Uterus (tissue), 4 donors: ENCODE data around the gene AIPL1. TPM values are rescaled to one million over a fixed set of nuclear protein-coding genes. Genes with fewer than 3 reads are reported as not detected.
"Not testable (repeated sequence)": the region's sequence is repeated elsewhere in the genome, so short reads cannot be mapped to it uniquely, and the experiment has no call there.

ENCODE experiments used
- DNase-seq, 2 donors: peaks; one replicate each; pipeline ENCODE4 v3.0.0-alpha.2; 2019 to 2020
- H3K27ac ChIP-seq, 2 donors: fragments of 200-600 bp; sonication (generic); 1 replicate in 1 of 2; 2 replicates in 1 of 2; pipeline ENCODE4 v1.5.1; 2016 to 2018
- H3K27me3 ChIP-seq, 2 donors: fragments of 200-600 bp; sonication (generic); one replicate each; pipeline ENCODE4 v1.5.1; 2018 to 2019; ENCODE audit warnings: control low read depth in 1 of 2
- H3K36me3 ChIP-seq, 2 donors: fragments of 200-600 bp; sonication (generic); one replicate each; pipeline ENCODE4 v1.5.1; 2019; ENCODE audit warnings: control low read depth in 1 of 2
- H3K4me1 ChIP-seq, 2 donors: fragments of 200-600 bp; sonication (generic); one replicate each; pipeline ENCODE4 v1.5.1; 2018 to 2019; ENCODE audit warnings: control low read depth in 1 of 2
- H3K4me3 ChIP-seq, 2 donors: fragments of 200-600 bp; sonication (generic); 1 replicate in 1 of 2; 2 replicates in 1 of 2; pipeline ENCODE4 v1.5.1; 2018 to 2019; ENCODE audit warnings: mild to moderate bottlenecking in 1 of 2
- H3K9me3 ChIP-seq, 2 donors: fragments of 200-600 bp; sonication (generic); one replicate each; pipeline ENCODE4 v1.5.1; 2019; ENCODE audit warnings: control low read depth in 1 of 2
- POLR2A ChIP-seq, 2 donors: fragments of 450-650 bp; IDR thresholded peaks; one replicate each; pipeline ENCODE4 v1.6.1; 2016; ENCODE audit warnings: antibody characterized with exemption in 2 of 2, mild to moderate bottlenecking in 1 of 2, moderate library complexity in 1 of 2
- intact Hi-C: fragments of 100-400 bp; cut with DNase I; formaldehyde crosslinking; loops from one replicate; pipeline ENCODE4 v1.15.1; 2023; ENCODE audit warnings: low total_unique reads
- total RNA-seq, 4 donors: library from RNA; depleted of rRNA in 3 of 4; stranded (reverse); fragments of >200 nt in 3 of 4; gene quantifications; one replicate each; pipeline versions ENCODE4 v1.1.0 to v1.2.4, GENCODE V29; 2014 to 2023
- TF ChIP-seq, protein P1 (sequence below), 4 experiments: fragments of 200-600 bp in 2 of 4; fragments of 450-650 bp in 2 of 4; sonication (generic) in 2 of 4; IDR thresholded peaks; one replicate each; pipeline ENCODE4 v1.5.1; 2016 to 2019; ENCODE audit warnings: antibody characterized with exemption in 4 of 4, mild to moderate bottlenecking in 2 of 4, moderate library complexity in 1 of 4
- donor health status: DM: yes; HTN: yes; CAD: no.

AIPL1 gene, protein sequence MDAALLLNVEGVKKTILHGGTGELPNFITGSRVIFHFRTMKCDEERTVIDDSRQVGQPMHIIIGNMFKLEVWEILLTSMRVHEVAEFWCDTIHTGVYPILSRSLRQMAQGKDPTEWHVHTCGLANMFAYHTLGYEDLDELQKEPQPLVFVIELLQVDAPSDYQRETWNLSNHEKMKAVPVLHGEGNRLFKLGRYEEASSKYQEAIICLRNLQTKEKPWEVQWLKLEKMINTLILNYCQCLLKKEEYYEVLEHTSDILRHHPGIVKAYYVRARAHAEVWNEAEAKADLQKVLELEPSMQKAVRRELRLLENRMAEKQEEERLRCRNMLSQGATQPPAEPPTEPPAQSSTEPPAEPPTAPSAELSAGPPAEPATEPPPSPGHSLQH
- total RNA-seq, result not detected

GRCh38 chr17:6435051-6435450 is at the start of gene AIPL1:
Gene AIPL1 (minus strand): TSS chr17:6435121. CDS start chr17:6435104, 17 bp downstream.
- Histone ChIP-seq H3K4me3 (no peak within 1 kb of the TSS), H3K36me3 (no peaks in the 10 kb centered on the region), H3K4me1 (no peaks in the 10 kb centered on the region), H3K9me3 (no peaks in the 10 kb centered on the region), H3K27ac (no peak within 1 kb of the TSS), H3K27me3 (peaks cover 0 to 6% of the 10 kb centered on the region in 2 donors)
- TF ChIP-seq POLR2A (IDR thresholded peaks at IDR 0.05), result no peak
- TF ChIP-seq, protein P1, sequence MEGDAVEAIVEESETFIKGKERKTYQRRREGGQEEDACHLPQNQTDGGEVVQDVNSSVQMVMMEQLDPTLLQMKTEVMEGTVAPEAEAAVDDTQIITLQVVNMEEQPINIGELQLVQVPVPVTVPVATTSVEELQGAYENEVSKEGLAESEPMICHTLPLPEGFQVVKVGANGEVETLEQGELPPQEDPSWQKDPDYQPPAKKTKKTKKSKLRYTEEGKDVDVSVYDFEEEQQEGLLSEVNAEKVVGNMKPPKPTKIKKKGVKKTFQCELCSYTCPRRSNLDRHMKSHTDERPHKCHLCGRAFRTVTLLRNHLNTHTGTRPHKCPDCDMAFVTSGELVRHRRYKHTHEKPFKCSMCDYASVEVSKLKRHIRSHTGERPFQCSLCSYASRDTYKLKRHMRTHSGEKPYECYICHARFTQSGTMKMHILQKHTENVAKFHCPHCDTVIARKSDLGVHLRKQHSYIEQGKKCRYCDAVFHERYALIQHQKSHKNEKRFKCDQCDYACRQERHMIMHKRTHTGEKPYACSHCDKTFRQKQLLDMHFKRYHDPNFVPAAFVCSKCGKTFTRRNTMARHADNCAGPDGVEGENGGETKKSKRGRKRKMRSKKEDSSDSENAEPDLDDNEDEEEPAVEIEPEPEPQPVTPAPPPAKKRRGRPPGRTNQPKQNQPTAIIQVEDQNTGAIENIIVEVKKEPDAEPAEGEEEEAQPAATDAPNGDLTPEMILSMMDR (IDR thresholded peaks at IDR 0.05), result no peak
- no peak for DNase-seq
- intact Hi-C loops, result no loop called here

DNA sequence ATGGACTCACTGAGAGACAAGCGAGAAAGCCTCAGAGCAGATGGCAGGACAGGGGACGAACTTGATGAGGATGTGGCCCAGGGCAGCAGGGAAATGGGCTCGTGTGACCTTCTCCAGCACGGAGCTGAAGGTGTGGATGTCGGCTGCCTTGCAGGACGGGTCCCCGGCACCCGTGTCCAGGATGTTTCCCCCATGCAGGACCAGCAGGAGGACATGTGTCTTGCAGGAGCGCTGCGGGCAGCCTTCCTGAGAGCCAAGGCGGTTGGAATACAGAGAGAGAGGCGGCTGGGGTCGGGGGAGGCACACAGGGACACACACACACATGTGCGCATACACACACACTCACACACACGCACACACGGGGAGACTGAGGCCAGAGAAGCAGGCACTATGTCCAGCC is 48.6 kb upstream of the AIPL1 start:
- Histone ChIP-seq H3K9me3 (no peaks in the 10 kb centered on the region), H3K27me3 (no peaks in the 10 kb centered on the region), H3K4me3 (no peak overlapping the region), H3K4me1 (no peaks in the 10 kb centered on the region), H3K36me3 (no peaks in the 10 kb centered on the region), H3K27ac (no peak overlapping the region)
- intact Hi-C loops, result no loop called here
- TF ChIP-seq, protein P1 (IDR thresholded peaks at IDR 0.05), result no peak
- no peak for TF ChIP-seq POLR2A (IDR thresholded peaks at IDR 0.05)
- DNase-seq, result no peak

DNA sequence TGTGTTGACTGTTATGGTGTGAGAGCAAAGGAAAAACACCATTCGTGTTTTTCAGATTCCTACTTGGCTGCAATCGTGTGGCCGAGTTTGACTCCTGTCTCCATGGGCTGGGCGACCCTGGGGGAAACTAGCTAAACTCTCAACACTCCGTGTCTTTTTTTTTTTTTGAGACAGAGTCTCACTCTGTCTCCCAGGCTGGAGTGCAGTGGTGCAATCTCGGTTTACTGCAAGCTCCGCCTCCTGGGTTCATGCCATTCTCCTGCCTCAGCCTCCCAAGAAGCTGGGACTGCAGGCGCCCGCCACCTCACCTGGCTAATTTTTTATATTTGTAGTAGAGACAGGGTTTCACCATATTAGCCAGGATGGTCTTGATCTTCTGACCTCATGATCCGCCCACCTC is 47.9 kb upstream of the AIPL1 start:
- H3K9me3 ChIP-seq, H3K4me1 ChIP-seq, H3K4me3 ChIP-seq, H3K27me3 ChIP-seq, DNase-seq, H3K27ac ChIP-seq, H3K36me3 ChIP-seq, intact Hi-C loops: not testable (repeated sequence)

DNA sequence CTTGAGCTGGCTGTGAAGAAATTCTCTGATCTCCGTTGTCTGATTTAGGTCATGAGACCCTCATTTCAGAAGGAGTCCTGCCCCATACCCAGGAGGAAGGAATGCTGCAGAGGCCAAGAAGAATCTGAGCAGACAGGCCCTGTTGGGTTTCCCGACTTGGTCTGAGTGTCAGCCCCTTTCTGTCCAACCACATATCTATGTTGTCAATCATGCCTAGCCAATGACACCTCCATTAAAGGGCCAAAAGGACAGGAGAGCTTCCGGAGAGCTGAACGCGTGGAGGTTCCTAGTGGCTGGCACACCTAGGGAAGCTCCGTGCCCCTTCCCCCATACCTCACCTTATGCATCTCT is 47.2 kb upstream of the AIPL1 start:
- no peak for TF ChIP-seq POLR2A (IDR thresholded peaks at IDR 0.05)
- intact Hi-C loops, result no loop called here
- no peaks in the 10 kb centered on the region for H3K9me3 ChIP-seq
- no peaks in the 10 kb centered on the region for H3K4me1 ChIP-seq
- DNase-seq, result no peak
- H3K4me3 ChIP-seq, result no peak overlapping the region
- H3K36me3 ChIP-seq, result no peaks in the 10 kb centered on the region
- H3K27me3 ChIP-seq, result no peaks in the 10 kb centered on the region
- no peak overlapping the region for H3K27ac ChIP-seq

GRCh38 chr17:6480303-6480675 is 45.4 kb upstream of the AIPL1 start:
- intact Hi-C loops, result no loop called here
- H3K4me3 ChIP-seq, result no peak overlapping the region
- no peak for DNase-seq
- H3K4me1 ChIP-seq, result no peaks in the 10 kb centered on the region
- TF ChIP-seq, protein P1 (IDR thresholded peaks at IDR 0.05), result no peak
- TF ChIP-seq POLR2A (IDR thresholded peaks at IDR 0.05), result no peak
- no peaks in the 10 kb centered on the region for H3K27me3 ChIP-seq
- H3K27ac ChIP-seq, result no peak overlapping the region
- H3K36me3 ChIP-seq, result no peaks in the 10 kb centered on the region
- no peaks in the 10 kb centered on the region for H3K9me3 ChIP-seq

- no peak overlapping the region for H3K27ac ChIP-seq
- no peak overlapping the region for H3K4me3 ChIP-seq
- no peaks in the 10 kb centered on the region for H3K36me3 ChIP-seq
- no peaks in the 10 kb centered on the region for H3K27me3 ChIP-seq
- H3K9me3 ChIP-seq, result no peaks in the 10 kb centered on the region
- H3K4me1 ChIP-seq, result no peaks in the 10 kb centered on the region
- intact Hi-C loops, result no loop called here
- TF ChIP-seq, protein P1 (IDR thresholded peaks at IDR 0.05), result no peak
- TF ChIP-seq POLR2A (IDR thresholded peaks at IDR 0.05), result no peak
- no peak for DNase-seq
These were observed 44.8 kb upstream of the AIPL1 start for GRCh38 chr17:6479622-6480302.
